ENCODE measurements around the gene ARL10. TPM values are rescaled to one million over a fixed set of nuclear protein-coding genes. Genes with fewer than 3 reads are reported as not detected.

ARL10 gene
- polyA plus RNA-seq, 1 donor (not counting 4 experiments of a cell fraction or from before 2014, with no cell fraction given), result 1.6 TPM

GRCh38 chr5:176392526-176392925 is 27.2 kb downstream of the ARL10 start:
- dilution Hi-C loops (cut with MboI; ENCODE audit: extremely low pct_ligation_motif_present, low sequenced_read_pairs), result no loop called here

GRCh38 chr5:176394096-176394495 is 28.8 kb downstream of the ARL10 start:
- Histone ChIP-seq H2AFZ (ENCODE audit: control insufficient read depth, low read length) (no peak overlapping the region), H3K27me3 (ENCODE audit: control insufficient read depth, extremely low read depth, insufficient read depth, low read length) (no peaks in the 10 kb centered on the region), H3K36me3 (ENCODE audit: control insufficient read depth in 2 of 2, extremely low read depth in 1 of 2, insufficient read depth in 2 of 2, low read length in 2 of 2) (peaks cover 56 to 57% of the 10 kb centered on the region in 2 experiments), H3K9ac (ENCODE audit: control insufficient read depth, extremely low read depth, insufficient read depth, low read length) (no peak overlapping the region), H3K27ac (ENCODE audit: control insufficient read depth, insufficient read depth, low read length) (no peak overlapping the region), H3K9me1 (ENCODE audit: control insufficient read depth, extremely low read depth, insufficient read depth, low read length) (no peaks in the 10 kb centered on the region), H3K79me2 (ENCODE audit: control insufficient read depth, insufficient read depth, low read length) (peaks cover 27% of the 10 kb centered on the region), H3K4me2 (ENCODE audit: control insufficient read depth, extremely low read depth, insufficient read depth, low read depth, low read length) (no peak overlapping the region), H3K4me1 (ENCODE audit: control insufficient read depth, extremely low read depth, insufficient read depth, low read length) (peaks cover 6% of the 10 kb centered on the region), H3K4me3 (ENCODE audit: control insufficient read depth in 2 of 3, extremely low read depth in 1 of 3, insufficient read depth in 2 of 3, low read depth in 1 of 3, low read length in 3 of 3) (no peak overlapping the region), H4K20me1 (ENCODE audit: control insufficient read depth, extremely low read depth, insufficient read depth, low read length) (no peaks in the 10 kb centered on the region), H3K9me3 (ENCODE audit: control insufficient read depth, low read depth, low read length) (no peaks in the 10 kb centered on the region)
- no peak for FAIRE-seq
- dilution Hi-C loops (cut with MboI; ENCODE audit: extremely low pct_ligation_motif_present, low sequenced_read_pairs), result no loop called here
- TF ChIP-seq EZH2 (IDR thresholded peaks at IDR 0.05; ENCODE audit: low read length), result no peak
- TF ChIP-seq CTCF (optimal IDR thresholded peaks at IDR 0.05 in 1 of 3, IDR thresholded peaks at IDR 0.05 in 1 of 3, conservative IDR thresholded peaks at IDR 0.05 in 1 of 3; ENCODE audit: extremely low read depth in 1 of 3, insufficient read depth in 2 of 3, low read length in 3 of 3), result no peak
- DNase-seq (ENCODE audit: low read depth, low spot score), result no peak

More at GRCh38 chr5:176392526-176392925, 27.2 kb downstream of the ARL10 start:
- TF ChIP-seq EZH2 (IDR thresholded peaks at IDR 0.05; ENCODE audit: low read length) (no peak), CTCF (optimal IDR thresholded peaks at IDR 0.05 in 1 of 3, IDR thresholded peaks at IDR 0.05 in 1 of 3, conservative IDR thresholded peaks at IDR 0.05 in 1 of 3; ENCODE audit: extremely low read depth in 1 of 3, insufficient read depth in 2 of 3, low read length in 3 of 3) (no peak)
- Histone ChIP-seq H3K27me3 (ENCODE audit: control insufficient read depth, extremely low read depth, insufficient read depth, low read length) (no peaks in the 10 kb centered on the region), H3K9me3 (ENCODE audit: control insufficient read depth, low read depth, low read length) (no peaks in the 10 kb centered on the region), H3K4me2 (ENCODE audit: control insufficient read depth, extremely low read depth, insufficient read depth, low read depth, low read length) (no peak overlapping the region), H3K36me3 (ENCODE audit: control insufficient read depth in 2 of 2, extremely low read depth in 1 of 2, insufficient read depth in 2 of 2, low read length in 2 of 2) (peaks cover 49 to 55% of the 10 kb centered on the region in 2 experiments), H3K4me1 (ENCODE audit: control insufficient read depth, extremely low read depth, insufficient read depth, low read length) (peaks cover 6% of the 10 kb centered on the region), H3K27ac (ENCODE audit: control insufficient read depth, insufficient read depth, low read length) (no peak overlapping the region), H2AFZ (ENCODE audit: control insufficient read depth, low read length) (no peak overlapping the region), H3K79me2 (ENCODE audit: control insufficient read depth, insufficient read depth, low read length) (peaks cover 27% of the 10 kb centered on the region), H3K4me3 (ENCODE audit: control insufficient read depth in 2 of 3, extremely low read depth in 1 of 3, insufficient read depth in 2 of 3, low read depth in 1 of 3, low read length in 3 of 3) (no peak overlapping the region), H3K9ac (ENCODE audit: control insufficient read depth, extremely low read depth, insufficient read depth, low read length) (no peak overlapping the region), H3K9me1 (ENCODE audit: control insufficient read depth, extremely low read depth, insufficient read depth, low read length) (no peaks in the 10 kb centered on the region), H4K20me1 (ENCODE audit: control insufficient read depth, extremely low read depth, insufficient read depth, low read length) (no peaks in the 10 kb centered on the region)
- FAIRE-seq (no peak), DNase-seq (ENCODE audit: low read depth, low spot score) (no peak)

Data from keratinocyte (primary cell).